ENCODE measurements around the gene OXTR.

GRCh38 chr3:8775181-8775580, 5.8 kb upstream of the OXTR start:
- TF ChIP-seq ZNF274 (IDR thresholded peaks at IDR 0.05; ENCODE audit: low read depth, low read length) (no peak), SUZ12 (IDR thresholded peaks at IDR 0.05; ENCODE audit: extremely low read depth, insufficient read depth, insufficient read length) (no peak)
